GM12892 (cell line): ENCODE data around the gene SSB.
"Not testable (repeated sequence)": the region's sequence is repeated elsewhere in the genome, so short reads cannot be mapped to it uniquely, and the experiment has no call there.

ENCODE experiments used
- DNase-seq: peaks from one replicate; pipeline ENCODE4 v3.0.0; 2011; ENCODE audit not compliant: insufficient read length
- FAIRE-seq: peaks from 2 replicates; lab custom pipeline; 2011; peaks lifted over from hg19 to GRCh38; lab: Jason Lieb, UNC
- POLR2A ChIP-seq: IDR thresholded peaks from 2 replicates; pipeline ENCODE4 v1.6.1; 2011; ENCODE audit warnings: low read depth, low read length, control low read depth
- POLR2AphosphoS5 ChIP-seq: IDR thresholded peaks from 2 replicates; pipeline ENCODE4 v1.6.1; 2011; ENCODE audit warnings: low read depth, low read length, control low read depth
- TAF1 ChIP-seq: IDR thresholded peaks from 2 replicates; pipeline ENCODE4 v1.6.1; 2011; ENCODE audit warnings: low read depth, mild to moderate bottlenecking, control low read depth, low read length, borderline replicate concordance

The SSB gene

DNA sequence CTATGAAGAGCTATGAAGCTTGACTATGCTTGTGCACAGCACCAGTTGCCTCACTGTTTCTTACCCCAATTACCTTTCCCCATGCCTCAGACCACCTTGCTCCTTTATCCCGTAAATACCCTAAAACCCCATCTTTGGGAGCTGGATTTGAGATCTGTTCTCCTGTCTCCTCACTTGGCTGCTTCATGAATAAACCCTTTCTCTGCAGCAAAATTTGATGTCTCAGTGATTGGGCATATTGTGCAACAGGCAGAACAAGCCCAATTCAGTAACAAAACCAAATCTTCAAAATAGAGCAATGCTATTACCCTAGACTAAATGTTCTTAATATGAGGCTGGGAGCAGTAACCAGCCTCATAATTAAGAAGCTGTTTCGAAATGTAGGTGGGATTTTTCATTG is 3.5 kb upstream of the SSB start:
- TF ChIP-seq POLR2A (no peak), POLR2AphosphoS5 (no peak), TAF1 (no peak)
- DNase-seq = no peak
- no peak for FAIRE-seq

DNA sequence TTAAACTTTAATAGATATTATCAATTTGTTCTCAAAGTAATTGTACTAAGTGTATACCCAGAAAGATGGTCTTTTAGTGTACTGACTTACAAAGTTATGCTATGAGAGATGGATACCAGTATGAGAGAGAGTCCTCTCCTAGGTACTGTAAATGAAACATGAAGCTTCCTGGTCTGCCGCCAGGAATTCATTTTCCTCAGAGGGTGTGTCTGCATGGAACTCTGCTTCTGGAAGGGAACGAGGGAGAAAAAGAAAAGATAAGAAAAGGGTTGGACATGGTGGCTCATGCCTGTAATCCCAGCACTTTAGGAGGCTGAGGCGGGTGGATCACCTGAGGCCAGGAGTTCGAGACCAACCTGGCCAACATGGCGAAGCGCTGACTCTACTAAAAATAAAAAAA is 2.2 kb upstream of the SSB start:
- no peak for FAIRE-seq
- TF ChIP-seq POLR2AphosphoS5 (no peak), TAF1 (no peak), POLR2A (no peak)
- no peak for DNase-seq

GRCh38 chr2:169797601-169798000 is 1.1 kb upstream of the SSB start:
- DNase-seq (no peak), FAIRE-seq (peak; percentile 53)
- TF ChIP-seq POLR2AphosphoS5 (no peak), POLR2A (no peak), TAF1 (no peak)

DNA sequence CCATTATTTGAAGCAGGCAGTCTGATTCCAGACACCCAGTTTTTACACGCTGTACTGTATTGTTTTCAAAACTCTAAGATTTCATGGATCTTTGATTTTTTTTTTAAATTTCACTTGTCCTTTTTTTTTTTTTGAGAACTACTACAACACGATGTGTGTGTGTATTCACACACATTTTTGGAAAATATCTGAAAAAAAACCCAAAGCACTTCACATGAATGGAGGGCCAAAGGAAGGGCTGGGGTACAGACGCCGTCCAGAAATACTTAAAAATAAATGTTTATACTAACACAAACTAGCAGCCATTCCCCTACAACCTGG is 314 bp upstream of the SSB start:
- FAIRE-seq (no peak), DNase-seq (no peak)
- no peak for TF ChIP-seq POLR2AphosphoS5
- TF ChIP-seq POLR2A = no peak
- TF ChIP-seq TAF1 = no peak

DNA sequence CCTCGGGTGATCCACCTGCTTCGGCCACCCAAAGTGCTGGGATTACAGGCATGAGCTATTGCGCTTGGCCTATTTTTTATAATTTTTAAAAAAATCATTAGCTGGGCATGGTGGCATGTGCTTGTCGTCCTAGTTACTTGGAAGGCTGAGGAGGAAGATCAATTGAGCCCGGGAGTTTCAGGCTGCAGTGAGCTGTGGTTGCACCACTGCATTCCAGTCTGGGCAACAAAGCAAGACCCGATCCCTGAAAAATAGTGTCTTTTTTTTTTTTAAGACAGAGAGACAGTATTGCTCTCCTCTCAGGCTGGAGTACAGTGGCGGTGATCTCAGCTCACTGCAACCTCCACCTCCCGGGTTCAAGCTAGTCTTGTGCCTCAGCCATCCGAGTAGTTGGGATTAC is 4.8 kb downstream of the SSB start:
- no peak for TF ChIP-seq TAF1
- no peak for TF ChIP-seq POLR2A
- no peak for FAIRE-seq
- no peak for DNase-seq

- TF ChIP-seq POLR2AphosphoS5 (no peak), TAF1 (no peak), POLR2A (no peak)
- FAIRE-seq (no peak), DNase-seq (no peak)
Measured at GRCh38 chr2:169806586-169806985, 7.9 kb downstream of the SSB start.

- FAIRE-seq (no peak), DNase-seq (no peak)
- TF ChIP-seq POLR2AphosphoS5 = no peak
- TF ChIP-seq POLR2A = no peak
- no peak for TF ChIP-seq TAF1
Measured at GRCh38 chr2:169808221-169808620, 9.6 kb downstream of the SSB start.

- no peak for FAIRE-seq
- DNase-seq = no peak
- TF ChIP-seq POLR2A = no peak
- TF ChIP-seq TAF1 = no peak
- no peak for TF ChIP-seq POLR2AphosphoS5
Measured at GRCh38 chr2:169815849-169816248, 17.2 kb downstream of the SSB start.

DNA sequence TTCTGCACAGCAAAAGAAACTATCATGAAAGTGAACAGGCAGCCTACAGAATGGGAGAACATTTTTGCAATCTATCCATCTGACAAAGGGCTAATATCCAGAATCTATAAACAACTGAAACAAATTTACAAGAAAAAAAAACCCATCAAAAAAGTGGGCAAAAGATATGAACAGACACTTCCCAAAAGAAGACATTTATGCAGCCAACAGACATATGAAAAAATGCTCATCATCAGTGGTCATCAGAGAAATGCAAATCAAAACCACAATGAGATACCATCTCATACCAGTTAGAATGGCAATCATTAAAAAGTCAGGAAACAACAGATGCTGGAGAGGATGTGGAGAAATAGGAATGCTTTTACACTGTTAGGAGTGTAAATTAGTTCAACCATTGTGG is 18.3 kb downstream of the SSB start:
- not testable (repeated sequence) for DNase-seq, FAIRE-seq

DNA sequence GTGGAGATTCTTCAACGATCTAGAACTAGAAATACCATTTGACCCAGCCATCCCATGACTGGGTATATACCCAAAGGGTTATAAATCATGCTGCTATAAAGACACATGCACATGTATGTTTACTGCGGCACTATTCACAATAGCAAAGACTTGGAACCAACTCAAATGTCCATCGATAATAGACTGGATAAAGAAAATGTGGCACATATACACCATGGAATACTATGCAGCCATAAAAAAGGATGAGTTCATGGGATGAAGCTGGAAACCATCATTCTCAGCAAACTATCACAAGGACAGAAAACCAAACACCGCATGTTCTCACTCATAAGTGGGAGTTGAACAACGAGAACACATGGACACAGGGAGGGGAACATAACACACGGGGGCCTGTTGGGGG is 18.7 kb downstream of the SSB start:
- not testable (repeated sequence) for DNase-seq, FAIRE-seq

GRCh38 chr2:169818241-169818640 is 19.6 kb downstream of the SSB start:
- DNase-seq (no peak), FAIRE-seq (no peak)
- TF ChIP-seq POLR2AphosphoS5 = no peak
- no peak for TF ChIP-seq TAF1
- TF ChIP-seq POLR2A = no peak

DNA sequence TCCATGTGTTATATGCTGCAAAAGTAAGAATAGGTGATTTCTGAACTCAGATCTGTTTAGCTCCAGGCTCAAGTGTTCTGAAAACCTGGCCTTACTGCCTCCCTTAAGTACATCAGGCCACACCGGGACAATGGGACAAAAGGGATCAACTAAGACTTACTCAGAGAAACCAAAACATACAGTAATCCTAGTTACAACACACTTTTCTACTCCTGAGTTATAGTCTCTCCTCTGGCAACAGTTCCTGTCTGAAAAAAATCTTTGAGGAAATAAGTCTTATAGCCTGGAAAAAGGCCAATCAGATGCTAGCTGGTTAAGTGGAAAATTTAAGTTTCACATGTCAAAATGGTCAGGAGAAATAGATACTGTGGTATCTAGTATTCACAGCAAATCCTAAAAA is 20.4 kb downstream of the SSB start:
- no peak for FAIRE-seq
- DNase-seq = no peak
- TF ChIP-seq TAF1 (no peak), POLR2A (no peak), POLR2AphosphoS5 (no peak)

- DNase-seq, FAIRE-seq: not testable (repeated sequence)
Measured at GRCh38 chr2:169820101-169820500, 21.4 kb downstream of the SSB start.

DNA sequence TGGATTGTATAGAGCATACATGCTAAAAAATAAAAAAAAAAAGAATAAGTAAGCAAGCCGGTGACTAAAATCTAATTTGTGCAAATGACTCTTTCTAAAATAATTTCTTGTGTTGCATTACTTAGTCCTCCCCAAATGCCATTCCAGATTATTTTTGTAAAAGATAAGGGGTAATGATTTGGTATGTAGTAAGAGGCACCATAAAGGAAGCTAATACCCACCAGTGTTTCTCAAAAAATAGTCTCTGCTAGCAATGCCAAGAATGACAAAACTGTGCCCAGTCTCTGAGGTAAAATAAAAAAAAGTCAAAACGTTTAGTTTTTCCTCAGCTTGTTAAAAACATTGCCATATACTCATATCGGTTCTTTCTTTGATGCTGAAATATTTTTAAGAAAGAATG is 23.4 kb downstream of the SSB start:
- DNase-seq (no peak), FAIRE-seq (no peak)
- TF ChIP-seq POLR2A (no peak), TAF1 (no peak), POLR2AphosphoS5 (no peak)
